GM19023 (cell line): ENCODE results near the gene U2AF1L4.
A peak's percentile ranks its signal among the peaks of the same experiment; 100 is the strongest.

Experiments
- ATAC-seq: cut with Tn5 transposase; IDR thresholded peaks from one replicate; pipeline ENCODE4 v1.9.1; 2021; ENCODE audit warnings: mild to moderate bottlenecking, moderate library complexity; ENCODE audit not compliant: unreplicated experiment

The U2AF1L4 gene, protein sequence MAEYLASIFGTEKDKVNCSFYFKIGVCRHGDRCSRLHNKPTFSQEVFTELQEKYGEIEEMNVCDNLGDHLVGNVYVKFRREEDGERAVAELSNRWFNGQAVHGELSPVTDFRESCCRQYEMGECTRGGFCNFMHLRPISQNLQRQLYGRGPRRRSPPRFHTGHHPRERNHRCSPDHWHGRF

DNA sequence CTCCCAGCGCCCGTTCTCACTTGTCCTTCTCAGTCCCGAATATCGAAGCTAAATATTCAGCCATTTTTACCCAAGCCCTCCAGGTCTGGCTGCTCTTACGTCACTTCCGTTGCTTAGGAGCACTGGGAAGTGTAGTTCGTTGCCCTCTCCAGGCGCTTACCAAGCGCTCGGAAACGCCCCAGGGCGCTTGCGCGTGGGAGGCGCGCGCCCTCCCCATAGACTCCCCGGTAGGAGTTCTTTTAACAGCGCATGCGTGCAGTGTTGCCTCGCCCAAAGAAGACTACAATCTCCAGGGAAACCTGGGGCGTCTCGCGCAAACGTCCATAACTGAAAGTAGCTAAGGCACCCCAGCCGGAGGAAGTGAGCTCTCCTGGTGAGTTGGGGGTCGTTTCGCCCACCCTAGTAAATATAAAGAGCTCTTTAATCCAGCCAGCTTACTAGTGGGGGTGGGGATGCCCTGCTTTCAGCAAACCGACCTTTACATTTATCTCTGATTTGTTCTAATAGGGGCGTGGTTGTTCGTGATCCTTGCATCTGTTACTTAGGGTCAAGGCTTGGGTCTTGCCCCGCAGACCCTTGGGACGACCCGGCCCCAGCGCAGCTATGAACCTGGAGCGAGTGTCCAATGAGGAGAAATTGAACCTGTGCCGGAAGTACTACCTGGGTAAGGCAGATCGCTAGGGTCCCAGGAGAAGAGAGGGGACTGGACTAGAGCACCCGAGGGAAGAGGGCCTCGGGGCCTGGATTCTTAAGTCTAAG, at the start of gene U2AF1L4, which contains the start of gene PSENEN:
TSS of gene U2AF1L4 (minus strand) at position 91 of the 759 bp plus-strand sequence. CDS start at position 64, 27 bp downstream.
TSS of gene PSENEN (plus strand) at position 324 of the 759 bp plus-strand sequence. CDS start at position 604, 280 bp downstream.
- peak; percentile 44 for ATAC-seq

DNA sequence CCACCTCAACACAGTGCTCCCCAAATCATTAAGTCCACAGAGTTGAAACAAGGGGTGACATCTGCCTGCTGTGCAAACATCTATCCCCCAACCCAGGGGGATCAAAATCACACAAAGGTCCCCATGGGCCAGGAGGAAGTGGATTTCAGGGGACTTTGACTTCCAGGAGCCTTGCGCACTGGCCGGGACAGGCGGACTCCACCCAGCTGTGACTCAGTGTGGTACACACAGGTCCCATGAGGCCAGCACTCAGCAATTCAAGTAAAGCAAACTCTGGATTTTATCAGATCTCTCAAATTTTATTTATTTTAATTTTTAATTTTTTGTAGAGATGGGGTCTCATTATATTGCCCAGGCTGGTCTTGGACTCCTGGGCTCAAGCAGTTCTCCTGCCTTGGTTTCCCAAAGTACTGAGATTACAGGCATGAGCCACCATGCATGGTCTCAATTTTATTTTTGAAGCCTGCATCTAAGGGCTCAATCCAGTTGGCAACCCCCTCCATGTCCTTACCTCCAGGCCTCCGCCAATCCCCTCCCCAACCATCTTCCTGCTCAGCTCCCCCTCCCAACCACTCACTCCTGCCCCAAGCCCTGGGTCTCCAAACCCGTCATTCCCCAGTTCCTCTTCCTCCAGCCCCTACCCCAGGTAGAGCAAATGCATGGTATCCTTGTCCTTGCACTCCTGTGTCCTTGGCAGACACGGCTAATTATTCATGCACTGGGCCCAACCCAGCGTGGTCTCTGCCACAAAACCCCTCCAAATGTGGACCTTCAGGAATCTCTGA, 48.4 kb upstream of the U2AF1L4 start:
- ATAC-seq: no peak

DNA sequence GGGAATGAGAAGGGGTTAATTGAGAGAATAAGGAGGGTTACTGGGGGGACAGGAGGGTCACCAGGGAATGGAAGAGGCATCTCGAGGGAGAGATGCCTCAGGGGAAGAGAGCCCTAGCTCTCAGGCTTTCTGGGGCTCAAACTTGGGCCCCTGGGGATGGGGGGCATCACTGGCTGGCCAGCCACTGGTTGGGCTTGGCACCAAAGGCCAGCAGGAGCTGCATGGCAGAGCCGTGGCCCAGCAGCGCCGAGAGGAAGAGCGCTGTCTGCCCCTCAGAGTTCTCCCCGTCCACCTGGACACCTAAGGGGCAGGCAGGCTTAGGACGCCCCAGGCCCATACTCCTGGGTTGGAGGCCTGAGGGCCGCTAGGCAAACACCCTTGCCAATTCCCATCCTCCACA, 47.7 kb upstream of the U2AF1L4 start:
- no peak for ATAC-seq

DNA sequence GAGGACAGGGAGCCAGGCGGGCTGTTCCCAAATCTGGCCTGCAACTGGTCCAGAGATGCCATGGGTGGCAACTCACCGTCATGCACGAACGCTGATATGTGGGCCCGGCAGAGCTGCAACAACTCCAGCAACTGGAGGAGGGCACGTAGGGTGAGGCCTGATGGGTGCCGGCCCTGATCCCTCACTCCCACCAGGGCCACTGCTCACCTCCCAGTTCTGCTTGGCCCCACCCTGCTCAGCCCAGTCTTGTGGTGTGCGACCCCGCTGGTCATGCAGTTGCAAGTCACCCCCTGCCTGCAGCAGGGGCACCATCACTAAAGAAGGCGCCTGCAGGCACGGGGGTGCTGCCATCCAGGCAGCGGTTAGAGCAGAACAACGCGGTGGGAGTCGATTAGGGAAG, 47.1 kb upstream of the U2AF1L4 start:
- ATAC-seq: no peak

DNA sequence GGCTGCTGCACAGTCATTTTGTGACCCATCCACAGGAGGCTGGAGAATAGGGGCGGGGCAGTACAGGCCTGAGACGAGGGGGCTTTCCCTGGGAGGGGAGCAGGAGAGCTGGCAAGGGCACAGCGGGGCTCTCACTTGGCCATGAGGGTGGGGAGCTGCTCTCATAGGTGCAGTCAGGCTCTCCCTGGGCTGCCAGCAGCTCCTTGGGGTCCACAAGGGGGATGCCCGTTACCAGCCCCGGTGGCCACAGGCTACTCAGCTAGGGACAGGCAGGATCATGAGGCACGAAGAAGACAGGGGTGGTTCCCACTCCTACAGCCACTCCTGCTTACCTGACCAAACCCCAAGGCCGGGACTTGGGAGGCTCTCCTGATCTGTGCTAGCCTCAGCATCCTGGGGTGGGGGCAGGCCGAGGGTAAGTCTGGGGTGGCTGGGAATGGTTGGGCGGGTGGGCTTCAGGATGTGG, 46.6 kb upstream of the U2AF1L4 start:
- ATAC-seq: no peak

DNA sequence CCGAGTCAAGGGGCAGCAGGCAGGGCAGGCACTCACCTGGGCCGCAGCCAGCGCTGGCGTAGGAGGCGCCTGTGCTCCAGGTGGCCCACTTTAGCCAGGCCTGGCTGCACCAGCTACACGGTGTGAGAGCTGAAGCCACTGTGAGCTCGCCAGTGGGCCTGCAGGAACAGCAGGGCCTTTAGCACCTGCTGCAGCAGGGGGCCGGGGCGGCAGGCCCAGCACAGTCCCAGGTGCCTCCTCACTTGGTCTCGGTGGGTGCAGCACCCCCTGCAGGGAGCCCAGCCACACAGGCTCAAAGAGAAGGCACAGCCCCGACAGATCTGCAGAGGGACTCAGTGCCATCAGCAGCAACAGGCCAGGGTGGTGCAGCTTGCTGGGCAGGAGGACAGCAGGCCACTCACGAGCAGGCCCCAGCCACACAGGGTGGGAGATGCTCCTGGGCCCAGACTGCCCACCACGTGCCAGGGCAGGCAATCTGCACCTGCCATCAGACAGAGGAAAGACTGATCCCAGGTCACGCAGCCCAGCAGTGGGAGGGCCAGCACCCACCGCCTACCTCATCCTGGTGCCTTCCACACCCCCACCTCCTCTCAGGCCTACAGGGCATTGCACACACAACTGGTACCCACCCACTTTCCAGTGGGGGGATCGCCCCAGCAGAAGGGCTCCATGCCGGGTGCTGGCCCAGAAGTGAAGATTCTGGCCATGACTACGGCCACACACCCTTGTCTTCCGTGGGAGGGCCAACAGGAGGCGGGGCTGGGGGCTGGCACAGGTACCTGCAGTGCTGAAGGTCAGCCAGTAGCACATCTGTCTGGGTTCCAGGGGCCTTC, 46.0 kb upstream of the U2AF1L4 start:
- no peak for ATAC-seq

DNA sequence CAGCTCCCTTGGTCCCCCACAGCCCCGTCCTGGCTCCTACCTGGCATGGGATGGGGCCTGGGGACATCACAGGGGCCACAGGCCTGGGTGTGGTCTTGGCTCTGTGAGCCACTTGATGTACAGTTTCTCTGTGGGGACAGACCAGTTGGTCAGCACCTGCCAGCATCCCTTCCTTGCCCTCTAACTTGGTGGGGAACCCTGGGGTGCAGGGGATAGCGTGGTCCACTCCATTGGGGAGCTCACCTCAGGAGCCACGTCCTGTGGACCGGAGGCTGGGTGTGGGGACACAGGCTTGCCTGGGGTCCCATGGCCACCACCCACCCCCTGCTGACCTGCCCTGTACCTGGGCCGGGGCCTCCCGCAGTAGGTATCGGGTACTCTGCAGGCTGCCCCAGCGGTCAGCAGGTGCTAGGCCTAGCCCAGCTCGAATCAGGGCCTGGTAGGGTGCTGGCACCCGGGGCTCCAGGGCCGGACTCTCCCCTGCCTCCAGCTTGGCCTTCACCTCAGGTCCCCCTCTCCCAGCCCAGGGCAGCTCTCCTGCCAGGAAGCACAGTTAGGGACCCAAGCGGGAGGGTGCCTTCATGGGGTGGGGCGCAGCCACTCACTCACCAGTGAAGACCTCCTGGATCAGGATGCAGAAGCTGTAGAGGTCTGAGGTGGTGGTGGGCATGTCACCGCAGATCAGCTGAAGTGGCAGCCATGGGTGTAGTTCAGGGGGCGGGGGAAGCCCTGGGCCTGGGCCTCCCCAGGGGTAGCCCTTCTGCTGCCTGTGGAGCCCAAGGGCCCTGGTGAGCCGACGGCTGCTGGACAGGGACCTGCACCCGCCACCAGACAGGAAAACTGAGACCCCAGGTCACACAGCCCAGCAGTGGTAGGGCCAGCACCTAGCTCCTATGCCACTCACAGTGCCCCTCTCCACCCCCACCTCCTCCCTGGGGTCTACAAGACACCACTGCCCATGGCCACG, 45.0 kb upstream of the U2AF1L4 start:
- no peak for ATAC-seq

DNA sequence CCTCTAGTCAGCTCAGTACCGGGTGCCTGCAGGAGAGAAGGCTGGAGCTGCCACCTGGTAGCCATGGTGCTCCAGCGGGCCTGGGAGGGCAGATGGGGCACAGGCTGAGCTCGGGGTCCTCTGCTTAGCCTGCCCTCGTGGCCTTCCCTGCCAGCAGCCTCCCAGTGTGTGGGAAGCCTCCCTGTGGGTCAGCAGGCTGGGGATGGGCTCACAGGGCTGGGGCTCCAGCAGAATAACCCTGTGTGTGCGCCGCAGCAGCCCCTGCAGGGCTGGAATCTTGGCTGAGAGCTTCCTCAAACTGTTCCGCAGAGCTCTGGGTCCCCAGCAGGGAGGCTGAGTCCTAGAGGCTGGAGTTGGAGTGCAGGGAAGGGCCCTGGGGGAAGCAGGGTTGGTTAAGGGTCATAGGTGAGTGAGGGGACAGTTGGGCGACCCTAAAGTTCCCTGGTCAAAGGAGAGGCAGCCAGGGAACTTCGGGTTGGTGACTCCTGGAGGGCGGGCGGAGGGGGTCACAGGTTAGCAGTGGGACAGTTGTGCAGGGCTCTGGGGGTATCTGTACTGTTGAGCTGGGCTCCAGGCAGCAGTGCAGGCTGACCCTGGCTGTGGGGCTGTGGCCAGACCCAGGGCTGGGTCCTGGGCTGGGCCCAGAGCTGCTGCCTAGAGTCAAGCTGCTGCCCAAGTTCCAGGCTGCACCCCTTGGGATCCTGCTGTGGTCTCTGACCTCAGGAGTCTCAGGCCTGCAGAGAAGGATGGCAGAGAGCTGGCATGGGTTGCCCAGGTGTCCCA, 44.2 kb upstream of the U2AF1L4 start:
- ATAC-seq: no peak

DNA sequence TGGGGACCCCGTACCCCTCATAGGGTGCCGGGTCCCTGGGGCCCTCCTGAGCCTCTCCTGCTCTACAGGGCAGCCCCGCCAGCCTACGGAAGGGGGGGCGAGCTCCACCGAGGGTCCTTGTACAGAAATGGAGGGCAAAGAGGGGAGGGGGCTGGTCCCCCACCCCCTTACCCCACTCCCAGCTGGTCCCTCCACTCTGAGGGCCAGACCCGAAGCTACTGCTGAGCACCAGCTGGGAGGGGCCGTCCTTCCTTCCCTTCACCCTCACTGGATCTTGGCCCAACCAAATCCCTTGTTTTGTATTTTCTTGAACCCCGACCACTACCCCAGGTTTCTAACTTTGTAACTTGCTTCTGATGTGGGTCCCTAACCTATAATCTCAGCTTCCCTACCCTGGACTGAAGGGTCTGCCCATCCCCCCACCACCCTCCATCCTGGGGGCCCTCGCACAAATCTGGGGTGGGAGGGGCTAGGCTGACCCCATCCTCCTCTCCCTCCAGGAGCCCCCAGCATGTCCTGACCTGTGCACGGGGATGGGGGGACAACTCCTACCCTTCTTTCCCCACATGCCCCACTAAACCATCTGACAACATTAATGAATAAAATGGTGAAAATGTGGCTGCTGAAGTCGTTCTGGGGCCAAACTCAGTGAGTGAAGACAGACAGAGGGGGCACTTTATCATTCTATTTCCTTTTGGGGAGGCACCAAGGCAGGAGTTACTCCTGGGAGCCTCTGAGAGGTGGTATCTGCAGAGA, 43.2 kb upstream of the U2AF1L4 start:
- ATAC-seq: no peak

DNA sequence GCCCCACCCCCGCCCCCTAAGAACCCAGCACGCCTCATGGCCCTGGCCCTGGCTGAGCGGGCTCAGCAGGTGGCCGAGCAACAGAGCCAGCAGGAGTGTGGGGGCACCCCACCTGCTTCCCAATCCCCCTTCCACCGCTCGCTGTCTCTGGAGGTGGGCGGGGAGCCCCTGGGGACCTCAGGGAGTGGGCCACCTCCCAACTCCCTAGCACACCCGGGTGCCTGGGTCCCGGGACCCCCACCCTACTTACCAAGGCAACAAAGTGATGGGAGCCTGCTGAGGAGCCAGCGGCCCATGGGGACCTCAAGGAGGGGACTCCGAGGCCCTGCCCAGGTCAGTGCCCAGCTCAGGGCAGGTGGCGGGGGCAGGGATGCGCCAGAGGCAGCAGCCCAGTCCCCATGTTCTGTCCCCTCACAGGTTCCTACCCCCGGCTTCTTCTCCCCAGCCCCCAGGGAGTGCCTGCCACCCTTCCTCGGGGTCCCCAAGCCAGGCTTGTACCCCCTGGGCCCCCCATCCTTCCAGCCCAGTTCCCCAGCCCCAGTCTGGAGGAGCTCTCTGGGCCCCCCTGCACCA, 42.1 kb upstream of the U2AF1L4 start:
- ATAC-seq: no peak

DNA sequence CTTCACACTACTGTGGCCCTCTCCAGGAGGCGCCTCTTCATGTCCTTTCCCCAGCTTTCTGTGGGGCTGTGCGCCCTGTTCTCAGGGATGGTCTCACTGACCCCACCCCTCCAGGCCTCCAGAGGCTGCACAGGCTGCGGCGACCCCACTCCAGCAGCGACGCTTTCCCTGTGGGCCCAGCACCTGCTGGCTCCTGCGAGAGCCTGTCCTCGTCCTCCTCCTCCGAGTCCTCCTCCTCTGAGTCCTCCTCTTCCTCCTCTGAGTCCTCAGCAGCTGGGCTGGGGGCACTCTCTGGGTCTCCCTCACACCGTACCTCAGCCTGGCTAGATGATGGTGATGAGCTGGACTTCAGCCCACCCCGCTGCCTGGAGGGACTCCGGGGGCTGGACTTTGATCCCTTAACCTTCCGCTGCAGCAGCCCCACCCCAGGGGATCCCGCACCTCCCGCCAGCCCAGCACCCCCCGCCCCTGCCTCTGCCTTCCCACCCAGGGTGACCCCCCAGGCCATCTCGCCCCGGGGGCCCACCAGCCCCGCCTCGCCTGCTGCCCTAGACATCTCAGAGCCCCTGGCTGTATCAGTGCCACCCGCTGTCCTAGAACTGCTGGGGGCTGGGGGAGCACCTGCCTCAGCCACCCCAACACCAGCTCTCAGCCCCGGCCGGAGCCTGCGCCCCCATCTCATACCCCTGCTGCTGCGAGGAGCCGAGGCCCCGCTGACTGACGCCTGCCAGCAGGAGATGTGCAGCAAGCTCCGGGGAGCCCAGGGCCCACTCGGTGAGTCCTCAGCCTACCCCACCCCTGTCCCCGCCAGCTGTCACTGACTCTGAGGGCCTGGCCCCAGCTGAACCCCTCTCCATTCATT, 41.3 kb upstream of the U2AF1L4 start:
- no peak for ATAC-seq

DNA sequence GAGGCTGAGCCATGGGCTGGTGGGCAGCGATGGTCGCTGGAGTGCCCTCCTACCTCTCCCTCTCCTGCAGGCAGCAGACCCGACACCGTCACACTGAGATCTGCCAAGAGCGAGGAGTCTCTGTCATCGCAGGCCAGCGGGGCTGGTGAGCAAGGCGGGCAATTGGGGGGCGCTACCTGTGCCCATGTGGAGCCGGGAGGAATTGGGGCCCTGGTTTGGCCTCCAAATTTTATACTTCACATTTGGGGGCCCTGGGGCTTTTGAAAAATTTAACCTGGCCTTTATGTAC, 40.1 kb upstream of the U2AF1L4 start:
- ATAC-seq: no peak

DNA sequence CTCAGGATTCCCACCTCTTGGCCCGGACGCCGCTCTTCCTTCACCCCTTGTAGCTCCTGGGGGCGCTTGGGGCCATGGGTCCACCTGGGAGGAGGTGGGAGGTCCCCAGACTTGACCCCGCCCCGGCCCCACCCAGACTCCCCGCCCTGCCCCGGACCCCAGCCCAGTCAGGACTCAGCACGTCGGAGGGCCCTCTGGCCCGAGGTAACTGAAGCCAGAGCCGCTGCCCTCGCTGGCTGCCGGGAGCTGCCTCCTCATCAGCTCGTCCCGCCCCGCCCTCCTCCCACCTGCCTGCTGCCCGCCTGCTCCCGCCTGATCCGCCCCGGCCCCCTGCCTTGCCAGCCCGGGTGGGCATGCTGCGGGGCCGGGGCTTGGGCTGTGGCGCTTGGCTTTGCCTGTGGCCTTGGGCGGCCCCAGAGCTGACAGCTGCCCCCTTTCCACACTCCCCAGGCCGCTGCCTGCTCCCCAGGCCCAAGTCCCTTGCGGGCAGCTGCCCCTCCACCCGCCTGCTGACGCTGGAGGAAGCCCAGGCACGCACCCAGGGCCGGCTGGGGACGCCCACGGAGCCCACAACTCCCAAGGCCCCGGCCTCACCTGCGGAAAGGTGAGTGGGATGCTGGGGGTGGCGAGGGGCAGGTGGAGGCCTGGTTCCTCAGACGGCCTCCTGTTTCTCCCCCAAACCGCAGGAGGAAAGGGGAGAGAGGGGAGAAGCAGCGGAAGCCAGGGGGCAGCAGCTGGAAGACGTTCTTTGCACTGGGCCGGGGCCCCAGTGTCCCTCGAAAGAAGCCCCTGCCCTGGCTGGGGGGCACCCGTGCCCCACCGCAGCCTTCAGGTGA, 39.5 kb upstream of the U2AF1L4 start:
- ATAC-seq: no peak

DNA sequence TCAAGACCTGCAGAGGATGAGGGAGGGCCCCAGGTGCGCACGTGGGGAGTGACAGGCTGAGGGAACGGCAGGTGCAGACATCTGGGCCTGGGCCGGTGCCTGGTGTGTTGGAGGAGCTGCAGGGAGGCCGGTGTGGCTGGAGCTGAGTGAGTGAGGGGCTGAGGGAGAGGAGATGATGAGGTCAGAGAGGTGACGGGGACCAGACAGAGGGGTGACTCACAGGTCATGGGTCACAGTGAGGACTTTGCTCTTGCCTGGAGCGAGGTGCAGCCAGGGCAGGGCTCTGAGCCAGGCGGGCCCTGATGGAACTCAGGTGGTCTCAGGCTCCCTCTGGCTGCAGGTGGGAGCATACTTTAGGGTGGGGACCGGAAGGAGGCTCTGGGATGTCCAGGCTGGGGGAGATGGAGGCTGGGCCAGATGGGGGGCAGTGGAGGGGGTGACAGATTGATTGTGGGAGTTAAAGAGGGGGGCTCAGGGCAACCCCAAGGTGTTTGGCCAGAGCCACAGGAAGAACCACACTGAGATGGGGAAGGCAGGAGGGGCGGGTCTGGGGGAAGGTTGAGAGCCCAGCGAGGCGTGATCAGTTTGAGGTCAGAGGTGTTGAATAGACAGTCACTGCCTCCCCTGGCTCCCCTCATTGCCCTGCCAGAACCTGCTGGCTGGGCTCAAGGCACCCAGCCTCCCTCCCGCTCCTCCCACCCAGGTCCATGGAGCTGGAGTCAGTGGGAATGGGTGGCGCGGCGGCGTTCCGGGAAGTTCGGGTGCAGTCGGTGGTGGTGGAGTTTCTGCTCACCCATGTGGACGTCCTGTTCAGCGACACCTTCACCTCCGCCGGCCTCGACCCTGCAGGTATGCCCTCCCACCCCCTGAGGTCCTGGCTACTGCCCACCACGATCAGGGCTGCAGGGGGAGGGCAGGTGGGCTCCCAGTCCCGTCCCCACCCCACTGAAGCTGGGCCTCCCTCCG, 38.5 kb upstream of the U2AF1L4 start:
- ATAC-seq: no peak

DNA sequence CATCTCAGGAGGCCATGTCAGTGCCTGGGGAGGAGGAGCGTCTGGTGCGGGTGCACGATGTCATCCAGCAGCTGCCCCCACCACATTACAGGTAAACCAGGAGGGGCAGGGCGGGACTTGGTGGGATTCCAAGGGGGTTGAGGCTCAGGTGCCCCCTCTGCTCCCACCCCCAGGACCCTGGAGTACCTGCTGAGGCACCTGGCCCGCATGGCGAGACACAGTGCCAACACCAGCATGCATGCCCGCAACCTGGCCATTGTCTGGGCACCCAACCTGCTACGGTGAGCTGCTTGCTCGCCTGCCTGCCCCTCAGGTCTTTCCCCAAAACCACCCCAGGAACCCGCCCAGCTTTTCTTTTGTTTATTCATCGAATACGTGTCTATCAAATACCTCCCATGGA, 37.4 kb upstream of the U2AF1L4 start:
- no peak for ATAC-seq
